Superior temporal gyrus (tissue), 1 donor: ENCODE data around the gene APMAP.

Experiments used
- DNase-seq: peaks from one replicate; pipeline ENCODE4 v3.0.0-alpha.2; 2016; ENCODE audit errors: extremely low spot score

APMAP gene

GRCh38 chr20:25024171-25024570 lies 31.6 kb upstream of the APMAP start:
- DNase-seq: no peak

- DNase-seq: no peak
Observed at GRCh38 chr20:25023356-25023755, 30.8 kb upstream of the APMAP start.

GRCh38 chr20:25022680-25023079 lies 30.1 kb upstream of the APMAP start:
- DNase-seq: no peak

- no peak for DNase-seq
Observed at GRCh38 chr20:25021336-25021735, 28.8 kb upstream of the APMAP start.

GRCh38 chr20:25020901-25021301 lies 28.4 kb upstream of the APMAP start:
- DNase-seq: no peak

GRCh38 chr20:25020345-25020744 lies 27.8 kb upstream of the APMAP start:
- no peak for DNase-seq

GRCh38 chr20:25019381-25020155 lies 27.0 kb upstream of the APMAP start:
- no peak for DNase-seq

- DNase-seq: no peak
Observed at GRCh38 chr20:25018841-25019240, 26.3 kb upstream of the APMAP start.

- no peak for DNase-seq
Observed at GRCh38 chr20:25018425-25018824, 25.9 kb upstream of the APMAP start.

GRCh38 chr20:25017257-25017803 lies 24.8 kb upstream of the APMAP start:
- DNase-seq: no peak

GRCh38 chr20:25016471-25016870 lies 23.9 kb upstream of the APMAP start:
- DNase-seq: no peak

- DNase-seq: no peak
Observed at GRCh38 chr20:25015986-25016385, 23.4 kb upstream of the APMAP start.

- no peak for DNase-seq
Observed at GRCh38 chr20:25014816-25015215, 22.3 kb upstream of the APMAP start.

- DNase-seq: no peak
Observed at GRCh38 chr20:25013478-25014380, 21.2 kb upstream of the APMAP start.

- no peak for DNase-seq
Observed at GRCh38 chr20:25012616-25013189, 20.2 kb upstream of the APMAP start.

- DNase-seq: no peak
Observed at GRCh38 chr20:25011831-25012241, 19.3 kb upstream of the APMAP start.

- DNase-seq: no peak
Observed at GRCh38 chr20:25011261-25011660, 18.7 kb upstream of the APMAP start.

GRCh38 chr20:25009218-25010145 lies 16.9 kb upstream of the APMAP start:
- DNase-seq: no peak

GRCh38 chr20:25008388-25009217 lies 16.1 kb upstream of the APMAP start:
- DNase-seq: no peak
